ENCODE results near the gene H2BK1. TPM values are rescaled to one million over a fixed set of nuclear protein-coding genes. Genes with fewer than 3 reads are reported as not detected.

Gene H2BK1
- total RNA-seq, 2 donors from 2014 or later: not detected

DNA sequence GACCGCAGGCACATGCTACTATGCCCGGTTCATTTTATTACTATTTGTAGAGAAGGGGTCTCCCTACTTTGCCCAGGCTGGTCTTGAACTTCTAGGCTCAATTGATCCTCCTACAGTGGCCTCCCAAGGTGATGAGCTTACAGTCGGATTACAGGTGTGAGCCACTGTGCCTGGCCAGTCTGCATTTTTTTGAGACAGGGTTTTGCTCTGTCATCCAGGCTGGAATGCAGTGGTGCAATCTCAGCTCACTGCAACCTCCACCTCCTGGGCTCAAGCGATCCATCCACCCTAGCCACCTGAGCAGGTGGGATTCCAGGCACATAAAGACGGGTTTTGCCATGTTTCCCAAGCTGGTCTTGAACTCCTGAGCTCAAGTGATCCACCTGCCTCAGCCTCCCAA lies 2.3 kb upstream of the H2BK1 start:
- no peak overlapping the region for H3K27ac ChIP-seq
- H3K9me3 ChIP-seq: no peaks in the 10 kb centered on the region
- peaks cover 0 to 24% of the 10 kb centered on the region in 2 donors for H3K36me3 ChIP-seq (replicated peaks in 1 of 2; ENCODE audit: insufficient read depth in 1 of 2, low read depth in 2 of 2)
- no peak for DNase-seq
- H3K27me3 ChIP-seq: no peaks in the 10 kb centered on the region
- H3K4me1 ChIP-seq: no peaks in the 10 kb centered on the region
- intact Hi-C loops (cut with DNase I): no loop called here
- 71 to 89% methylated on average over 5 of the region's 5 CpGs for WGBS, 2 donors
- no peak for ATAC-seq
- no peak overlapping the region for H3K4me3 ChIP-seq
- no peak for TF ChIP-seq POLR2A (IDR thresholded peaks at IDR 0.05)
- TF ChIP-seq, protein P1, sequence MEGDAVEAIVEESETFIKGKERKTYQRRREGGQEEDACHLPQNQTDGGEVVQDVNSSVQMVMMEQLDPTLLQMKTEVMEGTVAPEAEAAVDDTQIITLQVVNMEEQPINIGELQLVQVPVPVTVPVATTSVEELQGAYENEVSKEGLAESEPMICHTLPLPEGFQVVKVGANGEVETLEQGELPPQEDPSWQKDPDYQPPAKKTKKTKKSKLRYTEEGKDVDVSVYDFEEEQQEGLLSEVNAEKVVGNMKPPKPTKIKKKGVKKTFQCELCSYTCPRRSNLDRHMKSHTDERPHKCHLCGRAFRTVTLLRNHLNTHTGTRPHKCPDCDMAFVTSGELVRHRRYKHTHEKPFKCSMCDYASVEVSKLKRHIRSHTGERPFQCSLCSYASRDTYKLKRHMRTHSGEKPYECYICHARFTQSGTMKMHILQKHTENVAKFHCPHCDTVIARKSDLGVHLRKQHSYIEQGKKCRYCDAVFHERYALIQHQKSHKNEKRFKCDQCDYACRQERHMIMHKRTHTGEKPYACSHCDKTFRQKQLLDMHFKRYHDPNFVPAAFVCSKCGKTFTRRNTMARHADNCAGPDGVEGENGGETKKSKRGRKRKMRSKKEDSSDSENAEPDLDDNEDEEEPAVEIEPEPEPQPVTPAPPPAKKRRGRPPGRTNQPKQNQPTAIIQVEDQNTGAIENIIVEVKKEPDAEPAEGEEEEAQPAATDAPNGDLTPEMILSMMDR (IDR thresholded peaks at IDR 0.05): no peak

DNA sequence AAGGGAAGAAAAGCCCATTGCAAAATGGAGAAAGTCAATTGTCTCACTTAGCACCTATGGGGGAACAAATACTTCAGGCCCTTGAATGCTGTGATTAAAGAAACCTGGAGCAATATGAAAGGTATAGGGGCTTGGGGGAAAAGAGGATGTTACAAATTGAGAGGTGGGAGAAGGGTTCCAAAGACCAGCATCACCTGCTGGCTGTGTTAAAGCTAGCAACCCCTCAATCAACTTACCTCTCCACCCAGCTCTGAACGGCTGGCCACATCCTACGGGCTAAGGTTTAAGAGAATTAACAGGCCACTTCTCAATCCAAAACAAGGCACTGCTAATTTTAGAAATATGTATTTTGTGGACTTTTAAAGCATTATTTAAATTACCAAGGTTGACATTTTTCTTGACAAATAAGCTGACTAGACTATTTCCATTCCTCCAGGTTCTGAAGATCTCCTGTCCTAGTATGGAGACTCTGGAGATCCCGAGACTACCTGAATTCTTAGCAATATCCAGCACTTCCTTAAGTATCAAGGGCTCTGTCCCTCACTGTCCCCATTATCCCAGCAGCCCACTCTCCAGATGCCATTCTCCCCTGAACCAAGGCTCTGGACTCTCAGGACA lies 976 bp upstream of the H2BK1 start:
- 76 to 84% methylated on average over 3 of the region's 3 CpGs for WGBS, 2 donors
- DNase-seq: no peak
- Histone ChIP-seq H3K27me3 (no peaks in the 10 kb centered on the region), H3K9me3 (no peaks in the 10 kb centered on the region), H3K4me1 (no peaks in the 10 kb centered on the region), H3K4me3 (no peak overlapping the region), H3K27ac (no peak overlapping the region), H3K36me3 (replicated peaks in 1 of 2; ENCODE audit: insufficient read depth in 1 of 2, low read depth in 2 of 2) (peaks cover 0 to 15% of the 10 kb centered on the region in 2 donors)
- TF ChIP-seq, protein P1 (IDR thresholded peaks at IDR 0.05): no peak
- TF ChIP-seq POLR2A (IDR thresholded peaks at IDR 0.05): no peak
- no peak for ATAC-seq
- intact Hi-C loops (cut with DNase I): no loop called here

DNA sequence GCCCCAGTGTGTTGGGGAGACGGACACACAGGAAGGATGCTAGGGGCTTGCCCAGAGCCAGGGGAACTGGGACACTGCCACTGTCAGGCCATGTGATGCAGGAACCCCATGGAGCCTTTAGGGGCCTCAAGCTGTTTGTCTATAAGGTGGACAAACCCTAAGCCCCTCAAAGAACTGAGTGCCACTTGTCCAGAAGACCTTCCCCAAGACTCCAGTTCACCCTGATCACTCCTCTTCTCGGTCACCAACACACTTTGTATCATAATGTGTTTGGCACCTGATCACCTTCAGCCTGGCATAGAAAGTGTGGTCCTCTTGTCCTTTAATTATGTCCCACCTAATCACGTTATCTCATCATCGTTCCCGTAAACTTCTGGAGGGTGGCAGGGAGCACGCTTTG lies 700 bp downstream of the H2BK1 start:
- intact Hi-C loops (cut with DNase I): no loop called here
- Histone ChIP-seq H3K4me1 (no peaks in the 10 kb centered on the region), H3K27me3 (no peaks in the 10 kb centered on the region), H3K9me3 (no peaks in the 10 kb centered on the region), H3K4me3 (no peak overlapping the region), H3K36me3 (replicated peaks in 1 of 2; ENCODE audit: insufficient read depth in 1 of 2, low read depth in 2 of 2) (peaks cover 0 to 5% of the 10 kb centered on the region in 2 donors), H3K27ac (no peak overlapping the region)
- 39 to 61% methylated on average over 6 of the region's 6 CpGs for WGBS, 2 donors
- no peak for TF ChIP-seq POLR2A (IDR thresholded peaks at IDR 0.05)
- TF ChIP-seq, protein P1 (IDR thresholded peaks at IDR 0.05): no peak
- ATAC-seq: no peak
- no peak for DNase-seq

DNA sequence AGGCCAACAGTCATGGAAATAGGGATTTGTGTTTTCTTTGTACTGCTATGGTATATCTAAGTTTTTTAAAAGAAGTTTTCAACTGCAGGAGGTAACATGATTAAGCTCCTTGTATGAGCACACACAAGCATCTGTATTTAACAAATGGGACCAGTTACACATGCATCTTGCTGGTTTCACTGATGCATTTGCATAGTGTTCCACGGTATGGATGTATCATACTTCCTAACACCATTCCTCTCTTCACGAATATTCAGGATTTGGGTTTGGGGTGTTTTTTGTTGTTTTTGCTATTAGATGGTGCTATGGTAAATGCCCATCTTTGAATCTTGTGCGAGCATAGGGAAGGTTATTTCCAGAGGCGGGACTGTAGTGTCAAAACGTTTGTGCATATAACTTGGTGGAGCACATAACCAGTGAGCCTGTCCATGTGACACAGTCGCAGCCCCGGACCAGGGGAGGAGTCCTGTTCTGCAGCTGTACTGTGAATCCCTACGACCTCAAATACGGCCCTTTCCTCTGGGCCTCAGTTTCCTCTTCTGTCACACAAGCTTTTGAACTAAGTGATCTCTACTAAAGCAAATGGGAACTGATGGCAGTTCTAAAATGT lies 1.9 kb downstream of the H2BK1 start:
- no peaks in the 10 kb centered on the region for H3K9me3 ChIP-seq
- 36 to 48% methylated on average over 9 of the region's 9 CpGs for WGBS, 2 donors
- H3K27ac ChIP-seq: no peak overlapping the region
- no peak for ATAC-seq
- H3K27me3 ChIP-seq: no peaks in the 10 kb centered on the region
- no peaks in the 10 kb centered on the region for H3K4me1 ChIP-seq
- H3K4me3 ChIP-seq: no peak overlapping the region
- H3K36me3 ChIP-seq (replicated peaks in 1 of 2; ENCODE audit: insufficient read depth in 1 of 2, low read depth in 2 of 2): peaks cover 0 to 3% of the 10 kb centered on the region in 2 donors
- no peak for DNase-seq
- intact Hi-C loops (cut with DNase I): no loop called here
- TF ChIP-seq, protein P1 (IDR thresholded peaks at IDR 0.05): no peak
- TF ChIP-seq POLR2A (IDR thresholded peaks at IDR 0.05): no peak

GRCh38 chr7:151207804-151208203 lies 2.5 kb downstream of the H2BK1 start:
- Histone ChIP-seq H3K36me3 (replicated peaks in 1 of 2; ENCODE audit: insufficient read depth in 1 of 2, low read depth in 2 of 2) (no peaks in the 10 kb centered on the region), H3K9me3 (no peaks in the 10 kb centered on the region), H3K27ac (no peak overlapping the region), H3K4me3 (no peak overlapping the region), H3K4me1 (no peaks in the 10 kb centered on the region), H3K27me3 (no peaks in the 10 kb centered on the region)
- WGBS, 2 donors: 25 to 28% methylated on average over 2 to 12 of the region's 12 CpGs
- ATAC-seq (no peak), DNase-seq (no peak)
- intact Hi-C loops (cut with DNase I): no loop called here
- TF ChIP-seq POLR2A (IDR thresholded peaks at IDR 0.05): no peak

Data from body of pancreas (tissue), 4 donors.